PC-3 (cell line): ENCODE data around the gene CTTNBP2NL.

Source experiments
- CTCF ChIP-seq: fragments of 300-600 bp; sonication (generic); conservative IDR thresholded peaks from 2 replicates; pipeline ENCODE4 v1.5.1; 2017; ENCODE audit warnings: antibody characterized with exemption, low read depth, mild to moderate bottlenecking, low read length
- EZH2 ChIP-seq: fragments of 300-600 bp; sonication (generic); IDR thresholded peaks from one replicate; pipeline ENCODE4 v1.6.1; 2017; ENCODE audit warnings: antibody characterized with exemption, mild to moderate bottlenecking, low read length; ENCODE audit not compliant: unreplicated experiment

- no peak for TF ChIP-seq CTCF
- TF ChIP-seq EZH2 = no peak
These were observed 111.3 kb downstream of the CTTNBP2NL start for GRCh38 chr1:112507336-112507735.
